GM12878 (cell line): Measurements from ENCODE around the gene ANO4. TPM values are rescaled to one million over a fixed set of nuclear protein-coding genes. Genes with fewer than 3 reads are reported as not detected.

Experiments used
- ATAC-seq: fragments of 200-7000 bp; cut with Tn5 transposase; 3 replicates; pipeline ENCODE4 v1.9.1; 2020; ENCODE audit warnings: mild to moderate bottlenecking, moderate library complexity
- BruUV-seq: library from RNA; stranded (reverse); fragments of 400-500 nt; replicated peaks from 2 replicates; lab custom pipeline; 2021; lab: Mats Ljungman, UMichigan
- CTCF ChIA-PET: fragments of 300-600 bp; sonication (Branson Sonifier 250); formaldehyde crosslinking; extraction: SDS; loops from one replicate; lab custom pipeline; 2021; ENCODE audit warnings: inconsistent platforms; lab: Yijun Ruan, JAX
- POLR2A ChIA-PET: fragments of 350-600 bp; formaldehyde crosslinking; extraction: SDS; loops from one replicate; lab custom pipeline; 2021; ENCODE audit warnings: inconsistent platforms; lab: Charles Lee
- RAD21 ChIA-PET: fragments of 300-600 bp; sonication (Branson Sonifier 250); formaldehyde crosslinking; loops from one replicate; lab custom pipeline; 2023; ENCODE audit warnings: antibody characterized with exemption; ENCODE audit not compliant: unreplicated experiment; lab: Charles Lee
- SMC1A ChIA-PET: fragments of 300-600 bp; sonication (Branson Sonifier 250); formaldehyde crosslinking; loops from one replicate; lab custom pipeline; 2023; ENCODE audit not compliant: unreplicated experiment, uncharacterized antibody; lab: Charles Lee
- DNase-seq: peaks from one replicate; pipeline ENCODE4 v3.0.0-alpha.2; 2011; ENCODE audit warnings: low read depth, low spot score
- FAIRE-seq: peaks from 3 replicates; lab custom pipeline; 2011; peaks lifted over from hg19 to GRCh38; lab: Jason Lieb, UNC
- H2AFZ ChIP-seq: 2 replicates; pipeline ENCODE4 v1.6.0; 2011; ENCODE audit warnings: low read depth, low read length, control low read depth; ENCODE audit not compliant: control insufficient read depth
- H3K27ac ChIP-seq: 2 replicates; pipeline ENCODE4 v1.5.1; 2011; ENCODE audit warnings: control low read depth; ENCODE audit not compliant: control insufficient read depth, insufficient read depth
- H3K27me3 ChIP-seq, 2 experiments: replicated peaks in 1 of 2; 2 replicates each; pipeline versions ENCODE4 v1.6.0 to v1.6.1; 2011; ENCODE audit warnings: low read length in 1 of 2; ENCODE audit not compliant: control insufficient read depth in 2 of 2, insufficient read depth in 2 of 2
- H3K36me3 ChIP-seq, 2 experiments: 2 replicates each; pipeline ENCODE4 v1.5.1; 2011; ENCODE audit warnings: low read length in 1 of 2; ENCODE audit not compliant: control insufficient read depth in 2 of 2, insufficient read depth in 2 of 2
- H3K4me1 ChIP-seq: 2 replicates; pipeline ENCODE4 v1.6.1; 2011; ENCODE audit warnings: mild to moderate bottlenecking, low read length, moderate library complexity, mixed read lengths; ENCODE audit not compliant: control insufficient read depth, insufficient read depth
- H3K4me2 ChIP-seq: 2 replicates; pipeline ENCODE4 v1.6.0; 2011; ENCODE audit warnings: control low read depth; ENCODE audit not compliant: control insufficient read depth, insufficient read depth
- H3K4me3 ChIP-seq: fragments of 200-600 bp; sonication (generic); 2 replicates; pipeline ENCODE4 v1.5.1; 2016
- H3K79me2 ChIP-seq: 2 replicates; pipeline ENCODE4 v1.6.0; 2011; ENCODE audit warnings: low read length; ENCODE audit not compliant: control insufficient read depth, insufficient read depth
- H3K9ac ChIP-seq: 2 replicates; pipeline ENCODE4 v1.8.0; 2011; ENCODE audit warnings: low read length, control low read depth, mixed read lengths; ENCODE audit not compliant: control insufficient read depth, insufficient read depth
- H3K9me3 ChIP-seq: replicated peaks from 3 replicates; pipeline ENCODE4 v1.5.1; 2011; ENCODE audit warnings: mild to moderate bottlenecking, low read length; ENCODE audit not compliant: control insufficient read depth, insufficient read depth
- H4K20me1 ChIP-seq: 2 replicates; pipeline ENCODE4 v1.6.0; 2011; ENCODE audit not compliant: control insufficient read depth, insufficient read depth
- ATF3 ChIP-seq: IDR thresholded peaks from 2 replicates; pipeline ENCODE4 v1.6.1; 2011; ENCODE audit warnings: low read depth, mild to moderate bottlenecking, low read length, moderate library complexity, borderline replicate concordance; ENCODE audit errors: extremely low read depth
- CBFB ChIP-seq: IDR thresholded peaks from 2 replicates; pipeline ENCODE4 v1.6.1; 2016; ENCODE audit warnings: antibody characterized with exemption, low read depth
- EZH2 ChIP-seq: IDR thresholded peaks from 2 replicates; pipeline ENCODE4 v1.6.1; 2012; ENCODE audit warnings: low read depth, mild to moderate bottlenecking, control low read depth, inconsistent platforms, low read length, borderline replicate concordance; ENCODE audit not compliant: control insufficient read depth
- FOS ChIP-seq: IDR thresholded peaks from 3 replicates; pipeline ENCODE4 v1.6.1; 2011; ENCODE audit warnings: borderline replicate concordance; ENCODE audit not compliant: insufficient read length; ENCODE audit errors: extremely low read depth
- GABPA ChIP-seq: IDR thresholded peaks from 2 replicates; pipeline ENCODE4 v1.6.1; 2014; ENCODE audit warnings: antibody characterized with exemption, low read depth, mild to moderate bottlenecking, inconsistent platforms
- JUNB ChIP-seq: IDR thresholded peaks from 2 replicates; pipeline ENCODE4 v1.6.1; 2016; ENCODE audit warnings: antibody characterized with exemption, mild to moderate bottlenecking
- JUND ChIP-seq: IDR thresholded peaks from 2 replicates; pipeline ENCODE4 v1.6.1; 2012; ENCODE audit warnings: low read depth, mild to moderate bottlenecking, low read length, improper control_type of control experiment, moderate library complexity
- RCOR1 ChIP-seq: conservative IDR thresholded peaks from 2 replicates; pipeline ENCODE4 v1.6.1; 2012; ENCODE audit warnings: low read depth, low read length, improper control_type of control experiment
- RELA ChIP-seq: fragments of 450-650 bp; IDR thresholded peaks from 2 replicates; pipeline ENCODE4 v1.8.0; 2014; ENCODE audit warnings: borderline replicate concordance; ENCODE audit not compliant: partially characterized antibody
- SIN3A ChIP-seq: IDR thresholded peaks from 2 replicates; pipeline ENCODE4 v1.6.1; 2012; ENCODE audit warnings: low read depth, low read length, improper control_type of control experiment
- SRF ChIP-seq, 2 experiments: IDR thresholded peaks; 2 replicates each; pipeline ENCODE4 v1.6.1; 2011; ENCODE audit warnings: low read depth in 2 of 2, low read length in 2 of 2, mild to moderate bottlenecking in 1 of 2, moderate library complexity in 1 of 2
- SUZ12 ChIP-seq: fragments of 200-600 bp; sonication (generic); IDR thresholded peaks from one replicate; pipeline ENCODE4 v1.6.1; 2018; ENCODE audit warnings: antibody characterized with exemption, mild to moderate bottlenecking; ENCODE audit not compliant: unreplicated experiment
- ZNF622 ChIP-seq: fragments of 450-650 bp; IDR thresholded peaks from 2 replicates; pipeline ENCODE4 v1.6.1; 2017; ENCODE audit warnings: mild to moderate bottlenecking, inconsistent platforms
- WGBS: methylation state at CpG from one replicate; pipeline ENCODE4 v1.1.6; 2016; ENCODE audit warnings: low lambda C conversion rate; ENCODE audit not compliant: insufficient replicate concordance, insufficient coverage; ENCODE audit errors: missing lambda C conversion rate; 5-methylcytosine and 5-hydroxymethylcytosine counted together
- in situ Hi-C: fragments of 300-500 bp; cut with MboI; formaldehyde crosslinking; loops from 9 replicates; pipeline ENCODE4 v1.14.3; 2018; ENCODE audit warnings: mixed read lengths
- intact Hi-C: fragments of 100-400 bp; cut with micrococcal nuclease; formaldehyde crosslinking; loops from one replicate; pipeline ENCODE4 v1.14.2; 2022; ENCODE audit not compliant: unreplicated experiment
- polyA plus RNA-seq, 11 experiments: library from polyadenylated mRNA; depleted of rRNA in 4 of 11; unstranded in 6 of 11; stranded (reverse) in 5 of 11; fragments of >200 nt; fragmentation: Nextera tagmentation in 4 of 11; fragmentation: Illumina TruSeq in 1 of 11; extraction: Ambion mirVana in 4 of 11; extraction: Trizol in 1 of 11; gene quantifications; 1 replicate in 1 of 11; 2 replicates in 10 of 11; pipeline versions ENCODE4 v1.2.1 to v1.2.3, GENCODE V29; 2011 to 2016; ENCODE audit warnings: inconsistent platforms in 2 of 11, missing spikeins in 2 of 11, low read depth in 1 of 11
- total RNA-seq, 4 experiments: library from RNA; depleted of rRNA in 3 of 4; stranded (reverse); fragments of >200 nt in 3 of 4; fragmentation: Illumina TruSeq in 1 of 4; extraction: Trizol in 1 of 4; gene quantifications; 2 replicates each; pipeline versions ENCODE4 v1.2.1 to v1.2.3, GENCODE V29; 2013 to 2021

ANO4 gene
- total and polyA plus RNA-seq, 10 of the 15 experiments (the other 5 are each of a cell fraction or from before 2014, with no cell fraction given): not detected

GRCh38 chr12:100875771-100876170 is 81.2 kb downstream of the ANO4 start:
- TF ChIP-seq JUND (no peak), EZH2 (no peak), SRF (IDR thresholded peaks at IDR 0.05; ENCODE audit: low read depth in 2 of 2, low read length in 2 of 2) (no peak), RCOR1 (no peak), SIN3A (no peak), JUNB (no peak), CBFB (no peak), RELA (no peak), ZNF622 (no peak), SUZ12 (no peak), GABPA (no peak), FOS (no peak), ATF3 (no peak)
- FAIRE-seq (no peak), ATAC-seq (no peak), DNase-seq (no peak)
- RAD21 ChIA-PET: no interaction called here
- Histone ChIP-seq H3K9ac (no peak overlapping the region), H2AFZ (no peak overlapping the region), H3K27me3 (no peaks in the 10 kb centered on the region), H3K27ac (no peak overlapping the region), H4K20me1 (no peaks in the 10 kb centered on the region), H3K4me3 (no peak overlapping the region), H3K4me2 (no peak overlapping the region), H3K36me3 (no peaks in the 10 kb centered on the region), H3K9me3 (no peaks in the 10 kb centered on the region), H3K79me2 (no peaks in the 10 kb centered on the region), H3K4me1 (no peaks in the 10 kb centered on the region)
- BruUV-seq: no TSS peak
- 0% methylated on average over 2 of the region's 2 CpGs for WGBS
- SMC1A ChIA-PET: no interaction called here
- POLR2A ChIA-PET: no interaction called here
- in situ Hi-C loops: no loop called here
- CTCF ChIA-PET: interaction anchor here (0.6 kb wide), 1 partner anchor 498 kb away, joined by 4 read pairs; no protein-coding TSS in a partner anchor
- intact Hi-C loops: no loop called here
